ENCODE data around the gene RCL1.
"Not testable (repeated sequence)": the region's sequence is repeated elsewhere in the genome, so short reads cannot be mapped to it uniquely, and the experiment has no call there.

Gene RCL1

DNA sequence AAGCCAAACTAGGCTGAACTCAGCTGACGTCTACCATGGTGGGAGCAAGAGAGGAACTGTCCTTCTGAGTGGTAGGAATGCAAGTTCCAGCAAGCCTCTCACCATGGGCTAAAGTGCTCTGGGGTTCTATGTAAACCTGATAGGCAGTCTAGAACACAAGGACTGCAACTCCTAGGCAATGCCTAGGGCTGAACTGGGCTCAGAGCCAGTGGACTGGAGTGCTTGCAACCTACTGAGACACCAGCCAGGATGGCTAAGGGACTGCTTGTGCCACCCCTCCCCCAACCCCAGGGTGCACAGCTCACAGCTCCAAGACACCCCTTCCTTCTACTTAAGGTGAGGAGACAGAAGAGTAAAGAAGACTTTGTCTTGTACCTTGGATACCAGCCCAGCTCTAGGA is 12.1 kb upstream of the RCL1 start:
- in situ Hi-C loops (cut with MboI; ENCODE audit: low sequenced_read_pairs), result no loop called here

DNA sequence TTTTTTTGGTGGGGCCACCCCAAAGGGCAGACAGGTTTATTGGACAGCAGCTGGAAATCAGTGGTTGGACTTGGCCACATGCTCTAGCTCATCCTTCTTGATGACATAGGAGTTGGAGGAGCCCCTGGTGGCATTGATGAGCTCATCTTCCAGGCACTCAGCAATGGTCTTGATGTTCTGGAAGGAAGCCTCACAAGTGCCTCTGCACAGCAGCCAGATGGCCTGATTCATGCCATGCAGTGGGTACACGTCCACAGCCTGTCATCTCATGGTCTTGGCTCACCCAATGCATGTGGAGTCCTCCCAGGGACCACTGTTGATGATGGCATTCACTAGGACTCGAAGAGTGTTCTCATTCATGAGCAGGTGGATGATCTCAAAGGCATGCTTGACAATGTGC is 11.3 kb upstream of the RCL1 start:
- in situ Hi-C loops (cut with MboI; ENCODE audit: low sequenced_read_pairs), result no loop called here

DNA sequence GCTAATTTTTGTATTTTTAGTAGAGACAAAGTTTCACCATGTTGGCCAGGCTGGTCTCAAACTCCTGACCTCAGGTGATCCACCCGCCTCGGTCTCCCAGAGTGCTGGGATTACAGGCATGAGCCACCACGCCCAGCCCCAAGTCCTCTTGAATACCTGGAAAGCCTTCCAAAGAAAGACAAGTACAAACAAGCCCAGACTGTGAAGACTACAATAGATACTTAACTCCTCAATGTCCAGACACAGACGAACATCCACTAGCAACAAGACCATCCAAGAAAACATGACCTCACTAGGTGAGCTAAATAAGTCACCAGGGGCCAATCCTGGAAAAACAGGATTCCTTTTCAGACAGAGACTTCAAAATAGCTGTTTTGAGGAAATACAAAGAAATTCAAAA is 9.6 kb upstream of the RCL1 start:
- in situ Hi-C loops (cut with MboI; ENCODE audit: low sequenced_read_pairs), result not testable (repeated sequence)

DNA sequence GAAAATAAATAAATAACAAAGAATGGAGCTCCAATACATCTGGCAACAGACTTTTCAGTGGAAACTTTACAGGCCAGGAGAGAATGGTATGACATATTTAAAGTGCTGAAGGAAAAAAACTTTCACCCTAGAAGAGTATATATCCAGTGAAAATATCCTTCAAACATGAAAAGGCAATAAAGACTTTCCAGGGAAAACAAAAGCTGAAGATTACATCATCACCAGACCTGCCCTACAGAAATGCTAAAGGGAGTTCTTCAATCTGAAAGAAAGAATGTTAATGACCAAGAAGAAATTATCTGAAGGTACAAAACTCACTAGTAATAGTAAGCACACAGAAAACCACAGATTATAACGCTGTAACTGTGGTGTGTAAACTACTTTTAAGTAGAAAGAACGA is 8.3 kb upstream of the RCL1 start:
- in situ Hi-C loops (cut with MboI; ENCODE audit: low sequenced_read_pairs), result no loop called here

DNA sequence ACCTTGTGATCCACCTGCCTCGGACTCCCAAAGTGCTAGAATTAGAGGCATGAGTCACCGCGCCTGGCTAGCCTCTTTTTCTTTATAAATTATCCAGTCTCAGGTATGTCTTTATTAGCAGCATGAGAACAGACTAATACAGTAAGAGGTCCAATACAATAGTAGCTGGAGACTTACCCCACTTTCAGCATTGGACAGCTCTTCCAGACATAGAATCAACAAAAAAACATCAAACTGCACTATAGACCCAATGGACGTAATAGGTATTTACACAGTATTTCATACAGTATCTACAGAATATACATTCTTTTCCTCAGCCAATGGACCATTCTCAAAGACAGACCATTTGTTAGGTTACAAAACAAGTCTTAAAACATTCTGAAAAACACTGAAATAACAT is 6.1 kb upstream of the RCL1 start:
- in situ Hi-C loops (cut with MboI; ENCODE audit: low sequenced_read_pairs), result no loop called here

DNA sequence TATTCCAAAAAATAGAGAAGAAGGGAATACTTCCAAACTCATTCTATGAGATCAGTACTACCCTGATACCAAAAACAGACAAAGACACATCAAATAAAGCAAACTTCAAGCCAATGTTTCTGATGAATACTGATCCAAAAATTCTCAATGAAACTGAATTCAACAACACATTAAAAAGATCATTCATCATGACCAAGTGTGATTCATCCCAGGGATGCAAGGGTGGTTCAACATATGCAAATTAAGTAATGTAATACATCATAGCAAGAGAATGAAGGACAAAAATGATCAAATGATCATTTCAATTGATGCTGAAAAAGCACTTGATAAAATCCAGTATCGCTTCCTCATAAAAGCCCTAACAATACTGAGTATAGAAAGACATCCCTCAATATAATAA is 4.9 kb upstream of the RCL1 start:
- in situ Hi-C loops (cut with MboI; ENCODE audit: low sequenced_read_pairs), result no loop called here

DNA sequence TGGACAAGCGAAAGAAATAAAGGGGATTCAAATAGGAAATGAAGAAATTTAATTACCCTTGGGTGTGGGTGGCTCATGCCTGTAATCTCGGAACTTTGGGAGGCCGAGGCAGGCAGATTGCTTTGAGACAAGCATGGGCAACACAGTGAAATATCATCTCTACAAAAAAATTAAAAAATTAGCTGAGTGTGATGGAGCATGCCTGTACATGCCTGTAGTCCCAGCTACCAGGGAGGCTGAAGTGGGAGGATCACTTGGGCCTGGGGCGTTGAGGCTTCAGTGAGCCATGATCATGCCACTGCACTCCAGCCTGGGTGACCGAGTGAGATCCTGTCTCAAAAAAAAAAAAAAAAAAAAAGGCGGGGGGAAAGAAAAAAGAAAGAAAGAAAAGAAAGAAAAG is 4.0 kb upstream of the RCL1 start:
- in situ Hi-C loops (cut with MboI; ENCODE audit: low sequenced_read_pairs), result no loop called here

DNA sequence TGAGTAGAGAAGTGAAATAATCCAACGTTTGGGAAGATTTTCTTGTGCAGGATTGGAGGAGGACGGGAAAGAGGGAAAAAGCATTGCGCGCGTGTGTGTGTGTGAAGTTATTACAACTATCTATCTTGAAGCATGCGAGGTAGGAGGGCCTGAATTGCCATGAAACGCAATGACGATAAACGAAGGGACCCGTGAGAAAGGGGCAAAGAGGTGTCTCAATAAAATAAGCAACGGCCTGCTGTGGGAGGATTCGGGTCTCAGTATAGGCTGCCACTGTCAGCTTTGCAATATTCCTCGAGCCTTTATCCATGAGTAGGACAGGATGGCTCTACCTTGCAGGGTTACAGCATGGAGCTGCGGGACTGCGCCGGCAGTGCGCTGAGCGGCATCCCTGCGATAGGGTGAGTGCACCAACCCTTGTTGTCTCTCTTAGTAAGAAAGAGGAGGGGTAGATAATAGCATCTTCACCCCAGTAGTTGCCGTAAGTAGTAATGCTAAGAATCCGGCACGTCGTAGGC is 631 bp upstream of the RCL1 start:
- in situ Hi-C loops (cut with MboI; ENCODE audit: low sequenced_read_pairs), result no loop called here

DNA sequence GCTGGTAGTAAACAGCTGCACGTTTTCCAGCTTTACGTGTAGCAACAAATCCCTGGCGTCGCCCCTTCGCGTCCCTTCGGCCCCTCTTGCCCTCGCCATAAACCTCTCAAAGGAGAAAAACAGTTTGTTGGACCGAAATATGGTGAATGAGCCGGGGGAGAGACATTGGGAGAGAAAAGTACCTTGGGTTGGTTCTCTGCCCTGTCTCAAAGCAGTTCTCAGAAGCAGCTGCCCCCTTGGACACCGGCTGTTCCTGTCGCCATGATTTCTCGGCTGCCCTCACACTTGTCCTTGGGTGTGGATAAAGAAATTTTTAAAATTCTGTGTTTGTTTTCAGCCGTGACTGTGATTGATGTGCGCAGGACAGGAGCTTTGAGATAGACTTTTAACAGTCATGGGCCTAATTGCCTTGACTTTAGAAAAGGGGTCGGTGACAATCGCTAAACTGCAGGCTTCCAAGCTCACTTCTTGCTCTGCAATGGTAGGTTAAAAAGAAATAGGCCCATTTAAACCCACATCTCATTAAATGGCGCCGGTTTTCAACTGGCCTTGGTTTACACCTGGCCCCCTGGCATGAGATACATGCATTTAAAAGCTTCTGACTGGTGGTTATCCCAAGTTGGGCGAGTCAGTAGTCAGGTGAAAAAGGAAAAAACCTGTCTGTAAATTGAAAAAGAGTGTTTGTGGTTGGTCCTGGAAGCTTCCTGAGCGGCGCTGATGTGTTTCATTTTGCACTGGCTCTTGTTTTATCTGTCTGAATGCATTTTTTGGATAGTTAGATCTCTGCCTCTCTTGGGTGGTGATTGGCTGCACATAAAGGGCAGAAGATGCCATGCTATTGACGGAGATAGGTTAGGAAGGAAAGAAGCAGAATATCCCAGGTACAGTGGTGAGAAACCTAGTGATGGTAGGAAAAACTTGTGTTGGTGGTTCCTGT is 983 bp downstream of the RCL1 start:
- in situ Hi-C loops (cut with MboI; ENCODE audit: low sequenced_read_pairs), result no loop called here

DNA sequence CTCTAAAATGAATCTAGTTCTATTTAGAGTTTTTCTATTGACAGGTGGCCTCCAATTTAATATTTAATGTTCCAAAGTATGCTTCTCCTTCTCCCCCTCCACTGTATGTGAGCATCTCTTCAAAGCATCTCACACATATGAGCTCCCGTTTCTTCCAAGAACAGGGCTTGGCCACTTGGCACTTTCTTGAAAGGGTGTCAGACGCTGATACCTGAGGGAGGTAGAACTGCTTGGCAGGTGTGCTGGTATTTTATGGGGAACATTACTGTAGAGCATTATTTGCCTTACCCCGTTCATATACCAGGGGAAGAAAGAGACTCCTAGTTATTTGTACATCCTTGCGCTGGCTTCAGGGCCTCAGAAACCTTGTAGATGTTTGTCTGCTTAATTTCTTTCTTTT is 1.9 kb downstream of the RCL1 start:
- in situ Hi-C loops (cut with MboI; ENCODE audit: low sequenced_read_pairs), result no loop called here

DNA sequence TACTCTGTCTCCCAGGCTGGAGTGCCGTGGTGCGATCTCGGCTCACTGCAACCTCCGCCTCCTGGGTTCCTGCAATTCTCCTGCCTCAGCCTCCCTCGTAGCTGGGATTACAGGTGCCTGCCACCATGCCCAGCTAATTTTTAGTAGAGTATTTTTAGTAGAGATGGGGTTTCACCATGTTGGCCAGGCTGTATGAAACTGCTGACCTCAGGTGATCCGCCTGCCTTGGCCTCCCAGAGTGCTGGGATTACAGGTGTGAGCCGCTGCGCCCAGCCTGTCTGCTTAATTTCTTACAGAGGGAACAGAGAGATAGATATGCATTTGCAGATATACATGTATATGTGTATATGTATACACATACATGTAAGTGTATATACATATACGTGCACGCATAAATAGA is 2.4 kb downstream of the RCL1 start:
- in situ Hi-C loops (cut with MboI; ENCODE audit: low sequenced_read_pairs), result not testable (repeated sequence)

DNA sequence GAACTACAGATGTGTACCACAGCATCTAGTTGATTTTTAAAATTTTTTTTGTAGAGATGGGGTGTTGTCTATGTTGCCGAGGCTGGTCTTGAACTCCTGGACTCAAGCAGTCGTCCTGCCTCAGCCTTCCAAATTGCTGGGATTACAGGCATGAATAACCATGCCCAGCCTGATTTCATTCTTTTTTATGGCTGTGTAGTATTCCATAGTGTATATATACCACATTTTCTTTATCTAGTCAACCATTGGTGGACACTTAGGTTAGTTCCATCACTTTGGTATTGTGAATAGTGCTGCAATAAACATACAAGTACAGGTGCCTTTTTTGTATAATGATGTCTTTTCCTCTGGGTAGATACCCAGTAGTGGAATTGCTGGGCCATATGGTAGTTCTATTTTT is 3.8 kb downstream of the RCL1 start:
- in situ Hi-C loops (cut with MboI; ENCODE audit: low sequenced_read_pairs), result no loop called here

DNA sequence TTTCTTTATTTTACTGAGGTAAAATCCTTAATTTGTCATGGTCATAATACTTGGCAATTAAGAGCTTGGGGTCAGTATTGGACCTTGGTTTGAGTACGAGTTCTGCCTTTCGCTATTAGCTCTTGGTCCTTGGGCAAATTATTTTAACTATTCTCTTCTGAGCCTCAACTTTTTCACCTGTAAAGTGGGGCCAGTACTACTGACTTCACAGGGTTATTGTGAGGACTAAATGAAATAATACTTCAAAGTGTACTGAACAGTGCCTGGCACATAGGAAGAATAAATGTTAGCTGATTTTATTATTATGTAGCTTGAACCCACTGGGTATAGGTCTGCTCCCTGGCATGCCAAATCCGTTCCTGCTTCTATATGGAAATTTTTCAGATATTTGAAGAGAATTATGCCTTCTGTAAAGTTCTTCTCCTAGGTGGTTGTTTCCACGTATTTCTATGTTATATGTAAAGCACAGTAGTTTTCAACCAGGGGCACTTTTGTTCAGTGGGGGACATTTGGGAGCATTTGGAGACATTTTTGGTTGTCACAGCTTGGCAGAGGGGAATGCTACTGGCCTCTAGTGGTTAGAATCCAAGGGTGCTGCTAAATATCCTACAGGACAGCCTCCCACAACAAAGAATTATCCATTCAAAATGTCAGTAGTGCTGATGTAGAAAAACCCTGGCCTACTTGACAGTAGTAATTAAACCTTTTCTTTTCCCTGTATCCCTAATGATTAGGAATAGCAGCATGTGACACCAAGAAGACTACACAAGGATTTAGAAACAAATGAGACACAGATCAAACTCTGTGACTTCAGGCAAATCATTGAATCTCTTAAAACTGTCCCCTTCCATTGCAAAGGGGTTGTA is 4.5 kb downstream of the RCL1 start:
- in situ Hi-C loops (cut with MboI; ENCODE audit: low sequenced_read_pairs), result no loop called here

DNA sequence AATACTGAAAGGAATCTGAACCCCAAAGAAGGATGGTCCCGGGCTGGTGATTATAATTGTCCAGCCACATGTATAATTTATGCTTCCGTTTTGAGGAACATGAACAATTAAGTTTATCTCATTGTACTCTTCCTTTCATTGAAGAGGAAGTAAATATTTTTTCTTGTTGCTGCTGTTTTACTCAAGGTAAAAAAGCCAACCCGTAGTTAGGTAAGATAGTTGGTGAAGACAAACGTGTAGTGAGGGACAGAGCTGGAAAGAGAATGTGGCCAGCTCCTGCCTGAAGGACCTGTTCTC is 5.1 kb downstream of the RCL1 start:
- in situ Hi-C loops (cut with MboI; ENCODE audit: low sequenced_read_pairs), result no loop called here

DNA sequence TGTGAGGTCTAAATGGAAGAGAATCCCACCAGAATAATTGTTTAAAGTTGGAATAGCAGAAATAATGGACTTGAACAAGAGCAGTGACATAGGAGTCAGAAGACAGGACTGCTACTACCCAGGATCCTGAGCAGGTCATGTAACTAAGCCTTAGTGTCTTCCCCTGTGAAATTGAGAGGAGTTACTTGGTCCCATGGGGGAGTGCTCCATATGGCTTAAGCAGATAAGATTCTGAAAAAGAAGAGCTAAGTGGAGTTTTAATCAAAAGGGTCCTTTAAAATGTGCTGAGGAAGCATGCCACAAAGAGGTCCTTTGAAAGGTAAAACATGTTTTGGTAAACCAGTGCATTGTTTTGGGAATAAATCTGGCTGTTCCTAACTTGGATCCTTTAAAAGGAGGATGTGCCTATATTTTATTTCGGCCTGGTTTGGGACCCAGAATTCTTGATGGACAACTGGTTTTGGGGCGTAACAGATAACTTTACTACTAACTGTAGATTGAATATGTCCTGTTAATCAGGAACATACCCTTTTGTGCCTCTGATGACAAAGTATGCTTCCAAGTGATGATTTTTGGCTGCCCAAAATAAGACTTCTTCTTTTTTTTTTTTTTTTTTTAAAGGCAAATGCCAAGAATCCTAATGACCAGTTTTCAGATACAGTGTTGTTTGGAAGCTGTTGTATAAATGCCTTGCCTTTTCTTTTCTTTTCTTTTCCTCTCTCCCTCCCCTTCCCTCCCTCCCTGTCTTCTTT is 5.7 kb downstream of the RCL1 start:
- in situ Hi-C loops (cut with MboI; ENCODE audit: low sequenced_read_pairs), result no loop called here

DNA sequence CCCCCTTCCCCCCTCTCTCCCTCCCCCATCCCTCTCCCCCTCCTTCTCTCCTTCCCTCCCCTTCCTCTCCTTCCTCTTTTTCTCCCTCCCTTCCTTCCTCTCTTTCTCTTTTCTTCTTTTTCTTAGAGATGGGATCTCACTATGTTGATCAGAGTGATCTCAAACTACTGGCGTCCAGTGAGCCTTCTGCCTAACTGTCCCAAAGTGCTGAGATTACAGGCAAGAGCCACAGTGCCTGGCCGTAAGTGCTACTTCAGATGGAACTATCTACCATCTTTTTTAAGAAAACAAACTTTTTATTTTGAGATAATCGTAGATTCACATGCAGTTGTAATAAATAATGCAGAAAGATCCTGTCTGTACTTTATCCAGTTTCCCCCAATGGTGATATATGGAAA is 6.3 kb downstream of the RCL1 start:
- in situ Hi-C loops (cut with MboI; ENCODE audit: low sequenced_read_pairs), result no loop called here

DNA sequence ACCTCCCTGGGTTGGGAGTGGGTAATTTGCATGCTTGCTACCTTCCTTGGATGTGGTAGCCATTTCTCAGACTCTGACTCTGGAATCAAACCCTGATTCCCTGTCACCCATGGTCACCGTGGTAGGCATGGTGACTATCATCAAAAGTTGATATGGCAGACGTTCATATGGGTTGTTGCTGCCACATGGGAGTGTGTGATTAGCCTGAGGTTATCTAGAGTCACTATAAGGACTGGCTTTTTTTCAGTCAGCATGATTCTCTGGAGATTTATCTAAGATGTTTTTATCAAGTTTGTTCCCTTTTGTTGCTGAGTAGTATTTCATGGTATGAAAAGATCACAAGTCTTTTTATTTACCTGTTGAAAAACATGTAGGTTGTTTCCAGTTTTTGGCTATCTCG is 7.0 kb downstream of the RCL1 start:
- in situ Hi-C loops (cut with MboI; ENCODE audit: low sequenced_read_pairs), result no loop called here

DNA sequence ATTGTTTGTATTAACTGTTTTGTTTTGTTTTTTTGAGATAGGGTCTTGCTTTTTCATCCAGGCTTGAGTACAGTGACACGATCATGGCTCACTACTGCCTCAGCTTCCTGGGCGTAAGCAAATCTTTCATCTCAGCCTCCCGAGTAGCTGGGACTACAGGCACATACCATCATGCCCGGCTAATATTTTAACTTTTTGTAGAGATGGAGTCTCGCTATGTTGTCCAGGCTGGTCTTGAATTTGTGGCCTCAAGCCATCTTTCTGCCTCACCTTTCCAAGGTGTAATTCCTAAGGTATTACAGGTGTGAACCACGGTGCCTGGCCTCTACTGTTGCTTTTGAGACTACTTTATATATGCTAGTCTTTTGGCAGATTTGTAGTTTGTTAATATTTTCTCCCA is 8.4 kb downstream of the RCL1 start:
- in situ Hi-C loops (cut with MboI; ENCODE audit: low sequenced_read_pairs), result no loop called here

DNA sequence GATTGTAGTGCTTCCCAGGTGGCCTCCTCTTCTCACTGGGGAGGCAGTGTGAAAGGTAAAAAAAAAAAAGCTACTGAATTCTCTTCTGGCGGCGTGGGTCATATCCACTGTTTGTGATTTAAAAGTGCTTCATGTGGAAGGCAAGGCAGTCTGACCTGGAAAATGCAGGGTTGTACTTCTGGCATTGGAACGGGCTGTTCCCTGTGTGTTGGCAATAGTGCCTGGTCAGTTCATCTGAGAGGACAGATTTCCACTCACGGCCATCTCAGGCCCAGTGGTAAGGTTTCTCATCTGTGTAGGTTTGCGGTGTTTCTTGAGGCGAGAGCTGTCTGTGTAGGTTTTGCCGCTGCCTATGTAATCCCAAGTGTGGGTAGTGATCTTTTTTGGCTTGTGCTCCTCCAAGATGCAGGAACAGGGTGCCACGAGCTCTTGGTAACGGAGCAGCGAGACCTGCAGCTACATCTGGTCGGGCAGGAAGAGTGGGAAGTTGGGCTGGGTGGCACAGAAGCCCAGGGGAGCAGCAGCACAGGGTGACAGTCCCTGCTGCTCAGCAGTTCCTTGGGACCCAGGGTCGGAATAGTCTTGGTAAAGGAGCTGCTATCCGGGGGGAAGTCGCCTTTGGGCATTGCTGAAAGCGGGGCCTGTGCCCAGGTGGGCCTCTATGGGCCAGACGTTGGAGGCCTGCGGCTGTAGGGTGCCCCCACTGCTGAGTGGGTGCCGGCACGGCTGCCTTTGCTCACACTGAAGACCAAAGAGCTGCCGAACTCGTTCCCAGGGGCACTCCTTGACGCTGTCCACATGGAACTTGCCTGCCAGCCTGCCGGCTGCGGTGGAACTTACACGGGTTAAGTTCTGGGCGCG is 11.2 kb downstream of the RCL1 start:
- in situ Hi-C loops (cut with MboI; ENCODE audit: low sequenced_read_pairs), result no loop called here

DNA sequence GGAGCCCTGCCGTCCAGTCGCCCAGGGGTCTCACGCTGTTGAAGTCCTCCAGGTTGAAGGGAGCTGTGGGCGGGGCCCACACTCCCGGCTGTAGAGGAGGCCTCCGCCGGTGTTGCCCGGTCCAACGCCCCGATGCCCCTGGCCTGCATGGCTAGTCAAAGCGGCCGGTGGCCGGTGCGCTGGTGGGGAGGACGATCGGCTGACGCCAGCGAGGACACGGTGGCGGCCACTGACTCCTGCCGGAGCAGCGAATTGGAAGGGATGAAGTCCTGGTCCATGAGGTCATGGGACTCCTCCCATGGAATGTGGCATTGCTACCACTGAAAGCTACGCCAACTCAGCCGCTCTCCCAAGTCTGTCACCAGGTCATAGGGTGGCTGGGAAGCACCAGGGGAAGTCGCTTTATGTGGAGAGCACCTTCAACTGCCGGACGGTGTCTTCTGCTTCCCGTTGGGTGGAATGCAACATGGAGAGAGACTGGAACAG is 11.8 kb downstream of the RCL1 start:
- in situ Hi-C loops (cut with MboI; ENCODE audit: low sequenced_read_pairs), result no loop called here

All from HL-60/S4 treated with phorbol 12-myristate 13-acetate at 8.2 ng/mL for 4 days and 3 days (cell line).